NCI-H1048 (cell line): ENCODE data around the gene LSM12.

ENCODE experiments used
- DNase-seq: peaks from one replicate; lab custom pipeline; 2025; lab: John Stamatoyannopoulos, UW

LSM12 gene

DNA sequence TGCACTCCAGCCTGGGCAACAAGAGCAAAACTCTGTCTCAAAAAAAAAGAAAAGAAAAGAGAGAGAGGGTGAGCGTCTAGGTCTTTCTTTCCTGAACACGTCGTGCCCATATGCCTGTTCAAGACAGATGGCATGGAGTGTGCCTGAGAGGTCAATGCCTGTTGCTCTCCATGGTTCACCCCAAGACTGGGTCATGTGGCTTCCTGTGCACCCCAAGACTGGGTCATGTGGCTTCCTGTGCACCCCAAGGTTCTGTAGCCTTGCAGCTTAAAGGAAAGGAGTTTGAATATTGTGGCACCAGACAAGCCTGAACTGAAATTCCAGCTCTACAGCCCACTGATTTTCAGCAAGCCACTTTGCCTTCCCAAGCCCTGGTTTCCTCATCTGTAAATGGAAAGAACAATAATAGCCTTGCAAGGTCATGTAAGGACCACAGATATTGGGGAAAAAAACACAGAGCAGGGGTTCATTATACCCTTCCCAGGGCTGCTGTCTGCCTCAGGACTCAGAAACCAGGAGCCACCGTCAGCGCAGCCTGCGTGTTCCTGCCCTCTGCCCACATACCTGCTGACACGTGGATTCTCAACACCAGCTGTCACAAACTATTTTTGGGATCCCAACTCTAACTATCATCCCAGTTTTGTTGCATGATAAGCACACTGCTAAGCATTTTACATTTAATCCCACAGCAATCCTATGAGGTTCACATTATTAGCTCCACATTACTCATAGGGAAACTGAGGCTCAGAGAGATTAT is 80.1 kb downstream of the LSM12 start:
- DNase-seq = no peak

DNA sequence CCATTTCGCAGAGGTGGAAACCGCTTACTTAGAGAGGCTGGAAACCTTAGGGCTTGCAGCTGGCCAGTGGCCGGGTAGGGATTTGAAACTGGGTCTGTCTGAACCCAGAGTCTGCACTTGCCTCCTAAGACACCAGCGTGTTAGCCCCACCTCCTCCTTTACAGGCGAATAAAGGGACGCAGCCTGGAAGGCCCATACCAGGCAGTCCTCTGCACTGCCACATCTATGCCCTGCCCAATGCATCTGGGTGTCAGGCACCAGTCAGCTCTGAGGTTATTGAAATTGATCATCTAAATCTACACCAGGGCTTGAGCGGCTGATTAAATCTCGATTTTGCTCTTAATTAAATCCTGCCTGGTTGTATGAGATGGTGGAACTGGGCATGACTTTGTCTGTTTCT is 82.0 kb downstream of the LSM12 start:
- DNase-seq = no peak
